PC-3 (cell line): ENCODE measurements around the gene SH3BP5. TPM values are rescaled to one million over a fixed set of nuclear protein-coding genes. Genes with fewer than 3 reads are reported as not detected.

ENCODE experiments used
- ATAC-seq: fragments of 200-7000 bp; cut with Tn5 transposase; 2 replicates; pipeline ENCODE4 v1.9.1; 2020; ENCODE audit warnings: mild to moderate bottlenecking, moderate library complexity
- BruUV-seq: library from RNA; stranded (reverse); fragments of 400-500 nt; replicated peaks from 2 replicates; lab custom pipeline; 2021; lab: Mats Ljungman, UMichigan
- CTCF ChIA-PET: fragments of 300-600 bp; sonication (Branson Sonifier 250); formaldehyde crosslinking; loops from one replicate; lab custom pipeline; 2022; ENCODE audit warnings: antibody characterized with exemption; lab: Charles Lee
- POLR2A ChIA-PET: fragments of 300-600 bp; sonication (Branson Sonifier 250); formaldehyde crosslinking; loops from one replicate; lab custom pipeline; 2022; ENCODE audit warnings: antibody characterized with exemption; ENCODE audit not compliant: unreplicated experiment; lab: Charles Lee
- DNase-seq: peaks from one replicate; pipeline ENCODE4 v3.0.0-alpha.2; 2015
- H2AFZ ChIP-seq: fragments of 300-600 bp; sonication (generic); 2 replicates; pipeline ENCODE4 v1.6.0; 2016; ENCODE audit warnings: antibody characterized with exemption, low read length
- H3F3A ChIP-seq: fragments of 300-600 bp; sonication (generic); one replicate; pipeline ENCODE4 v1.6.0; 2017; ENCODE audit warnings: antibody characterized with exemption, low read length, control low read depth, mild to moderate bottlenecking; ENCODE audit not compliant: unreplicated experiment
- H3K27ac ChIP-seq: fragments of 300-600 bp; sonication (generic); 2 replicates; pipeline ENCODE4 v1.5.1; 2016; ENCODE audit warnings: mild to moderate bottlenecking, low read length
- H3K27me3 ChIP-seq: fragments of 300-600 bp; sonication (generic); 2 replicates; pipeline ENCODE4 v1.6.1; 2016; ENCODE audit warnings: low read length, mixed read lengths
- H3K36me3 ChIP-seq: fragments of 300-600 bp; sonication (generic); 2 replicates; pipeline ENCODE4 v1.6.1; 2016; ENCODE audit warnings: low read depth, mixed run types, low read length, mixed read lengths
- H3K4me1 ChIP-seq: fragments of 300-600 bp; sonication (generic); 2 replicates; pipeline ENCODE4 v1.5.1; 2016; ENCODE audit warnings: low read length; ENCODE audit not compliant: insufficient read depth
- H3K4me2 ChIP-seq: fragments of 300-600 bp; sonication (generic); 2 replicates; pipeline ENCODE4 v1.6.0; 2016; ENCODE audit warnings: low read length
- H3K4me3 ChIP-seq: fragments of 300-600 bp; sonication (generic); 2 replicates; pipeline ENCODE4 v1.5.1; 2016; ENCODE audit warnings: mild to moderate bottlenecking, low read length, mixed read lengths
- H3K79me2 ChIP-seq: fragments of 300-600 bp; sonication (generic); 2 replicates; pipeline ENCODE4 v1.6.1; 2017; ENCODE audit warnings: low read length, mixed read lengths
- H3K9ac ChIP-seq: fragments of 300-600 bp; sonication (generic); 2 replicates; pipeline ENCODE4 v1.6.0; 2016; ENCODE audit warnings: mild to moderate bottlenecking, low read length
- H3K9me2 ChIP-seq: fragments of 300-600 bp; sonication (generic); replicated peaks from 2 replicates; pipeline ENCODE4 v1.6.1; 2016; ENCODE audit warnings: mixed run types, low read length, mixed read lengths
- H3K9me3 ChIP-seq: fragments of 300-600 bp; sonication (generic); 2 replicates; pipeline ENCODE4 v1.6.1; 2016; ENCODE audit warnings: low read length, mixed read lengths
- H4K20me1 ChIP-seq: fragments of 300-600 bp; sonication (generic); 2 replicates; pipeline ENCODE4 v1.6.1; 2016; ENCODE audit warnings: low read length, mixed read lengths
- EZH2 ChIP-seq: fragments of 300-600 bp; sonication (generic); IDR thresholded peaks from one replicate; pipeline ENCODE4 v1.6.1; 2017; ENCODE audit warnings: antibody characterized with exemption, mild to moderate bottlenecking, low read length; ENCODE audit not compliant: unreplicated experiment
- EZH2phosphoT487 ChIP-seq: fragments of 300-600 bp; sonication (generic); IDR thresholded peaks from 2 replicates; pipeline ENCODE4 v1.6.1; 2018; ENCODE audit warnings: mild to moderate bottlenecking, antibody characterized with exemption, low read length, borderline replicate concordance
- intact Hi-C: fragments of 100-400 bp; cut with micrococcal nuclease; formaldehyde crosslinking; loops from 2 replicates; pipeline ENCODE4 v1.9.0; 2023
- total RNA-seq: library from RNA; depleted of rRNA; stranded (reverse); fragments of >200 nt; gene quantifications from 2 replicates; pipeline ENCODE4 v1.2.3, GENCODE V29; 2014
- TF ChIP-seq, protein P1 (sequence below): fragments of 300-600 bp; sonication (generic); conservative IDR thresholded peaks from 2 replicates; pipeline ENCODE4 v1.5.1; 2017; ENCODE audit warnings: antibody characterized with exemption, low read depth, mild to moderate bottlenecking, low read length

Gene SH3BP5
- total RNA-seq, 1 experiment from 2014 or later, result 21.2 TPM

DNA sequence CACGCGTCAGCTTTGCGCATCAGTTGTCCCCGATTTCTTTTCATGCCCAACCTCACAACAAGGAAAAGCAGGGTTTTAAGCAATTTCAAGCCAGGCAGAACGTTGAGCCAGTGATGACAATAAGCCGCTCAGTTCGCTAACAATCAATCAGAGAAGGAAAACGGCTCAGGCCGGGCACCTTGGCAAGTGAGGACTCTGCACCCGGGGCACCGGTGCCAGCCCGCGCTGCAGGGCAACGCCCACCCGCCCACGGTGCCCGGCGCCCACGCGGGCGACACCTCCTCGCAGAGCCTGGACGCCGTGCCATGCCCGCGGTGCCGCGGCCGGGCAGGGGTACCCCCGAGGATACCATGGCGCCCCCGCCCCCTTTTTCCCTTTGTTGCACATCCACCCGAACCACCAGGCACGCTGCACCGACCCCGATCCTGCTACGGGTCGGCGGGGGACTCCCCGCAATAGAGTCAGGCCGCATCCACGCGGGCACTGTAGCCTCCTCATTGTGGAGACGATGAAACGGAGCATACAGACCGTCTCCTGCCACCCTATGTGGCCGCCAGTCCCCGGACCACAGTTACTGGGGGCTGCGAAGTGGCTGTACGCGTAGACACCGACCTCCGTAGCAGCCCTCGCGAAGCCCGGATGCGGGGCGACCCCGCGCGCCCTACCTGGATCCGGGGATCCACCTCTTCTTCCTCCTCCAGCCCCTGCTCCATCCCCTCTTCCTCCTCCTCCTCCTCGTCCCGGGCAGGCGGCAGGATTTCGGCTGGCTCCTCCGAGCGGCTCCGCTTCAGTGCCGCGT, 581 bp downstream of the SH3BP5 start:
- peak; percentile 24 for DNase-seq
- CTCF ChIA-PET, result interaction anchor here (0.6 to 1.6 kb wide), 4 partner anchors 52 to 929 kb away, joined by 4 to 20 read pairs (median 6); partner anchors contain the start of gene SLC6A6
- no peaks in the 10 kb centered on the region for H4K20me1 ChIP-seq
- no peak for TF ChIP-seq EZH2phosphoT487
- TF ChIP-seq, protein P1, sequence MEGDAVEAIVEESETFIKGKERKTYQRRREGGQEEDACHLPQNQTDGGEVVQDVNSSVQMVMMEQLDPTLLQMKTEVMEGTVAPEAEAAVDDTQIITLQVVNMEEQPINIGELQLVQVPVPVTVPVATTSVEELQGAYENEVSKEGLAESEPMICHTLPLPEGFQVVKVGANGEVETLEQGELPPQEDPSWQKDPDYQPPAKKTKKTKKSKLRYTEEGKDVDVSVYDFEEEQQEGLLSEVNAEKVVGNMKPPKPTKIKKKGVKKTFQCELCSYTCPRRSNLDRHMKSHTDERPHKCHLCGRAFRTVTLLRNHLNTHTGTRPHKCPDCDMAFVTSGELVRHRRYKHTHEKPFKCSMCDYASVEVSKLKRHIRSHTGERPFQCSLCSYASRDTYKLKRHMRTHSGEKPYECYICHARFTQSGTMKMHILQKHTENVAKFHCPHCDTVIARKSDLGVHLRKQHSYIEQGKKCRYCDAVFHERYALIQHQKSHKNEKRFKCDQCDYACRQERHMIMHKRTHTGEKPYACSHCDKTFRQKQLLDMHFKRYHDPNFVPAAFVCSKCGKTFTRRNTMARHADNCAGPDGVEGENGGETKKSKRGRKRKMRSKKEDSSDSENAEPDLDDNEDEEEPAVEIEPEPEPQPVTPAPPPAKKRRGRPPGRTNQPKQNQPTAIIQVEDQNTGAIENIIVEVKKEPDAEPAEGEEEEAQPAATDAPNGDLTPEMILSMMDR, result no peak
- TF ChIP-seq EZH2, result no peak
- peaks cover 37% of the 10 kb centered on the region for H3K4me1 ChIP-seq
- peak overlapping the region; percentile 99 for H3K4me3 ChIP-seq
- no peaks in the 10 kb centered on the region for H3K27me3 ChIP-seq
- peaks cover 6% of the 10 kb centered on the region for H3F3A ChIP-seq
- peak overlapping the region; percentile 95 for H2AFZ ChIP-seq
- no TSS peak for BruUV-seq
- intact Hi-C loops, result loop anchor here (1.0 kb wide), 2 partner anchors 46 to 64 kb away; no protein-coding TSS in a partner anchor
- ATAC-seq, result peak; percentile 34
- H3K36me3 ChIP-seq, result no peaks in the 10 kb centered on the region
- POLR2A ChIA-PET, result no interaction called here
- peak overlapping the region; percentile 75 for H3K9ac ChIP-seq
- no peaks in the 10 kb centered on the region for H3K9me3 ChIP-seq
- no peak overlapping the region for H3K27ac ChIP-seq
- no peaks in the 10 kb centered on the region for H3K9me2 ChIP-seq
- peaks cover 32% of the 10 kb centered on the region for H3K79me2 ChIP-seq
- H3K4me2 ChIP-seq, result peak overlapping the region; percentile 96

DNA sequence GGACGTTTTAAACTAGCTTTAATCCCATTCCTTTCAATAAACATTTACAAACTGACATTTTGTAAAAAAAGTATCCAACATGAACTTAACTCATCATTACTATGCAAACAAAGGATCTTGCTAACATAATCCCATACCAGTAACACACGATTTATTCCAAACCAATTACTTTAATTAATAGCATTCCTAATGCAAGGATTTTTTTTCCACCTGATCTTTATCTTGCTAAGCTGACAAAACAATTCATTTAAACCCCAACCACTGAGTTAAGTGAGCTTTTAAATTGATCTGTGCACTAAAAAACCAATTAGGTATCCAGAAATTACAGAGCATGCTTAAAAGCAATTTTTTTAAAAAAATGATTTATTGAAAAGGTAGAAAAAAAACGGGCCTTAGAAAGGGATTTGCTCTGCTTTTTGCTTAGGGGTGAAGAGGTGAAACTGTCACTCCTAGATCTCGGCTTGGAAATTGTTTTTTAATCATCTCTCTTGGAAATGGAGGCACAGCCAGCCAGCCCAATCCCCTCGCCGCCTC, 1.2 kb downstream of the SH3BP5 start:
- DNase-seq (no peak), ATAC-seq (no peak)
- H3K4me3 ChIP-seq, result peak overlapping the region; percentile 99
- H3K4me2 ChIP-seq, result peak overlapping the region; percentile 96
- H3K27me3 ChIP-seq, result no peaks in the 10 kb centered on the region
- CTCF ChIA-PET, result interaction anchor here (1.0 kb wide), 1 partner anchor 63 kb away, joined by 3 read pairs; no protein-coding TSS in a partner anchor
- no peak for TF ChIP-seq EZH2phosphoT487
- TF ChIP-seq EZH2, result no peak
- H3K27ac ChIP-seq, result no peak overlapping the region
- H3K9ac ChIP-seq, result peak overlapping the region; percentile 75
- peaks cover 44% of the 10 kb centered on the region for H3K4me1 ChIP-seq
- H3K36me3 ChIP-seq, result no peaks in the 10 kb centered on the region
- H3K9me2 ChIP-seq, result no peaks in the 10 kb centered on the region
- BruUV-seq, result no TSS peak
- H3K9me3 ChIP-seq, result no peaks in the 10 kb centered on the region
- peaks cover 6% of the 10 kb centered on the region for H3F3A ChIP-seq
- no peaks in the 10 kb centered on the region for H4K20me1 ChIP-seq
- POLR2A ChIA-PET, result no interaction called here
- H3K79me2 ChIP-seq, result peaks cover 39% of the 10 kb centered on the region
- peak overlapping the region; percentile 95 for H2AFZ ChIP-seq
- intact Hi-C loops, result no loop called here

DNA sequence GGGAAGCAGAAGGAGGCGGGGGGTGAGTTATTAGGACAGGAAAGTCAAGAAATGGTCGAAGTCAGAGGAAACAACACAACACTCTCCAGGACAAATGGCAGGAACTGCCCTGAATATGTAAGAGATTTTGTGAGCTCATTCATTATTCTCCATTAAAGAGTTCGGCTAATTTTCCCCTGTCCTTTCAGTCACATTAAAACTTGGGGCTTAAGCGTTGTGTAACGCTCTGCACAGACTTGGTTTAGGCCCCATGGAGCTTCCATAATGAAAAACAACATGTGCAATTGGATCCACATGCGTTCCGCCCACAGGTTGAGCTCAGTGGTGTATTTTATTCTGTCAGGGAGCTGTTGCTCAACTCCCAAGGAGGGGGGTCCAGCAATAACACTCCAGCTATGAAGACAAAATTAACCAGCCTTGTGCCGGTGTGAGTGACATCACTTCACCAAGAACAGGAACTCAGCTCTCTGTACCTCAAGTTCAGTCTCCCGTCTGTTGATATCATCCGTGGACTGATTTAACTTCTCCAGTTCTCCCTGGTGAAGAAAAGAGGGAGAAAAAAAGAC, 2.3 kb downstream of the SH3BP5 start:
- peaks cover 6% of the 10 kb centered on the region for H3F3A ChIP-seq
- BruUV-seq, result no TSS peak
- H3K9me2 ChIP-seq, result no peaks in the 10 kb centered on the region
- TF ChIP-seq, protein P1, result no peak
- no peak for TF ChIP-seq EZH2phosphoT487
- TF ChIP-seq EZH2, result no peak
- intact Hi-C loops, result no loop called here
- H4K20me1 ChIP-seq, result no peaks in the 10 kb centered on the region
- peaks cover 42% of the 10 kb centered on the region for H3K79me2 ChIP-seq
- H3K4me3 ChIP-seq, result 0 out of 2 replicates have a peak overlapping the region, but pooled peaks have one; percentile 99
- no peaks in the 10 kb centered on the region for H3K9me3 ChIP-seq
- ChIA-PET CTCF (interaction anchor here (1.0 kb wide), 1 partner anchor 62 kb away, joined by 3 read pairs; no protein-coding TSS in a partner anchor), POLR2A (interaction anchor here (0.5 kb wide), 1 partner anchor 56 kb away, joined by 4 read pairs; no protein-coding TSS in a partner anchor)
- no peak for ATAC-seq
- no peaks in the 10 kb centered on the region for H3K27me3 ChIP-seq
- no peak overlapping the region for H3K9ac ChIP-seq
- no peak overlapping the region for H3K27ac ChIP-seq
- no peak overlapping the region for H2AFZ ChIP-seq
- peaks cover 54% of the 10 kb centered on the region for H3K4me1 ChIP-seq
- H3K36me3 ChIP-seq, result no peaks in the 10 kb centered on the region
- DNase-seq, result no peak
- H3K4me2 ChIP-seq, result peak overlapping the region; percentile 96; the same call in 1 of the 2 replicates
